ENCODE data around the gene KLHDC1.
"Not testable (repeated sequence)": the region's sequence is repeated elsewhere in the genome, so short reads cannot be mapped to it uniquely, and the experiment has no call there.

KLHDC1 gene

GRCh38 chr14:49778421-49778820 is 85.5 kb downstream of the KLHDC1 start:
- FAIRE-seq, result no peak
- DNase-seq (ENCODE audit: extremely low spot score, insufficient read length, low read depth), result no peak

- FAIRE-seq, result not testable (repeated sequence)
These were observed 88.1 kb downstream of the KLHDC1 start for GRCh38 chr14:49781040-49781439.

DNA sequence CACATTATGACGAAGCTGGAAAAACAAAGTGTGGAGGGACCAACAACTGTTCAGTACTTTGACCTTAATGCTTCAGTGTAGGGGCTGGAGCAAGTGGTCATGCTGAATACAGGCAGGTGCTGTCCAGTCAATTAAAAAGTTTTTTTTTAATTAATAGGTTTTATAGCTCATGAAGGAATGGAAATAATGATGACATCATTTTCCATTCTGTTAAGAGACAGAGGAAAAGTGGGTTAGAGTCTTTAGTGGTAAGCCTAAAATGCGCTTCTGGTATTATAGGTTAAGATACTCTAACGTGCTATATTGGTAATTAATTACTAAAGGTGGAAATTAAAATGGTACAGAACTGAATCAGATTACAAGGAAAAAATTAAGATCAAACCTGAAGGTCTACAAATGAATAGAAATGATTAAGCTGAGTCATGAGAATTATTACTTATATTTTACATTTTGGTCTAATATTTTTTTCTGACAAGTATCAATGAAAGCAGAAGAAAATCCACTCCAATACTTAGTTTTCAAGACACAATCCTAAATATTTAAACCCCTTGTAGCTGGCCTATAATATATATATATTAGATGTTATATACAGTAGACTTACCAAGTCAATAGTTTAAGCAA is 90.6 kb downstream of the KLHDC1 start:
- FAIRE-seq (no peak), DNase-seq (ENCODE audit: extremely low spot score, insufficient read length, low read depth) (no peak)

More at GRCh38 chr14:49781040-49781439, 88.1 kb downstream of the KLHDC1 start:
- not testable (repeated sequence) for DNase-seq (ENCODE audit: extremely low spot score, insufficient read length, low read depth)

DNA sequence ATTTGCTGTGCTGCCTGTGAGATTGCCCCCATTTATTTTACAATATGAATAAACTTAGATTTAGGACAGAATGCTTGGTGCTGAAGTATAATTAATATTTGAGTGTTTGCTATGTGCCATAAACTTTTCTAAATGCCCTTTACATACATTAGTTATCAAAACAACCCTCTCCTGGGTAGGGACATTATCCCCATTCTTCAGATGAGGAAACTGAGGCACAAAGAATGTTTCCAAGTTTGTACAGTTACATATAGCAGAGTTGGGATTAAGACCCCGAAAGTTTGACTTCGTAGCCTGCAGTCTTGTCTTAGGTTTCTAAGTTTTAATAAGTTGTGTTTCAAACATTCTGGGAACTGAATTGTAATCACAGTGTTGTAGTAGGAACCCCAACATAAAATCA is 93.4 kb downstream of the KLHDC1 start:
- DNase-seq (ENCODE audit: extremely low spot score, insufficient read length, low read depth), result no peak
- no peak for FAIRE-seq

- DNase-seq (ENCODE audit: extremely low spot score, insufficient read length, low read depth), result no peak
- FAIRE-seq, result no peak
These were observed 99.7 kb downstream of the KLHDC1 start for GRCh38 chr14:49792618-49793017.

DNA sequence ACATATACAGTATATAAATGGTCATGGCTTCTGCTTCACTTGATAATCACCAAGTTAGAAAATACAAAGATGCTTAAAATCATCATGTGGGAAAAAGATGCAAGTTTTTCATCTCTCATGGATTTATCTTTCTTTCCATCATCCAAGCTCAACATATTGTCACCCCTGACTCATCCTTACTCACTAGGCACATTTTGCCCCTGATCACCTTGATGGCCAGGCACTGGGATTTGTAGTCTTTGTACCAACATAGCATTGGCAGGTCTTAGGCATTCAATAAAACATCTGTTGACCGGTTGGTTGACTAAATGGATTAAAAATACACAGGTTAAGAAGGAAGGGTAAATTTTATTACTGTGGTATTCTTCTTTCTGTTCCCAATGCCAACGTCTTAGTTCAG is 103.1 kb downstream of the KLHDC1 start:
- FAIRE-seq (no peak), DNase-seq (ENCODE audit: extremely low spot score, insufficient read length, low read depth) (no peak)

Data from GM18507 (cell line).